IMR-90 (cell line): ENCODE data around the gene ZNF20. TPM values are rescaled to one million over a fixed set of nuclear protein-coding genes. Genes with fewer than 3 reads are reported as not detected.

ENCODE experiments used
- ATAC-seq: fragments of 200-7000 bp; cut with Tn5 transposase; 2 replicates; pipeline ENCODE4 v1.9.1; 2020; ENCODE audit warnings: low read depth, mild to moderate bottlenecking, moderate library complexity
- Bru-seq: library from RNA; stranded (reverse); fragments of 400-500 nt; gene quantifications from one replicate; lab custom pipeline; 2021; lab: Mats Ljungman, UMichigan
- BruChase-seq, 2 experiments: library from RNA; stranded (reverse); fragments of 400-500 nt; gene quantifications; one replicate each; lab custom pipeline; 2021; lab: Mats Ljungman, UMichigan
- BruUV-seq: library from RNA; stranded (reverse); fragments of 400-500 nt; replicated peaks from 2 replicates; lab custom pipeline; 2021; lab: Mats Ljungman, UMichigan
- CTCF ChIA-PET: fragments of 300-600 bp; formaldehyde crosslinking; extraction: SDS; loops from one replicate; lab custom pipeline; 2021; ENCODE audit warnings: antibody characterized with exemption; lab: Yijun Ruan, JAX
- POLR2A ChIA-PET: fragments of 300-600 bp; sonication (Branson Sonifier 250); formaldehyde crosslinking; loops from one replicate; lab custom pipeline; 2022; ENCODE audit warnings: antibody characterized with exemption; ENCODE audit not compliant: unreplicated experiment; lab: Charles Lee
- DNase-seq: peaks from one replicate; pipeline ENCODE4 v3.0.0; 2013
- H2AFZ ChIP-seq: replicated peaks from 2 replicates; pipeline ENCODE3; 2013; ENCODE audit warnings: low read length, mild to moderate bottlenecking; ENCODE audit not compliant: poor library complexity
- H2AK5ac ChIP-seq: 2 replicates; pipeline ENCODE4 v1.6.1; 2013; ENCODE audit warnings: low read depth, low read length, inconsistent platforms
- H2AK9ac ChIP-seq: replicated peaks from 2 replicates; pipeline ENCODE3; 2013; ENCODE audit warnings: mild to moderate bottlenecking, low read depth, low read length, moderate library complexity; ENCODE audit not compliant: poor library complexity
- H2BK120ac ChIP-seq: 2 replicates; pipeline ENCODE4 v1.6.1; 2013; ENCODE audit warnings: low read depth, low read length, inconsistent platforms
- H2BK15ac ChIP-seq: 3 replicates; pipeline ENCODE4 v1.6.1; 2013; ENCODE audit warnings: low read depth, low read length, inconsistent platforms
- H2BK20ac ChIP-seq: 2 replicates; pipeline ENCODE4 v1.6.1; 2013; ENCODE audit warnings: low read depth, mild to moderate bottlenecking, inconsistent platforms, low read length, moderate library complexity
- H2BK5ac ChIP-seq: 2 replicates; pipeline ENCODE4 v1.6.1; 2013; ENCODE audit warnings: mild to moderate bottlenecking, low read depth, low read length, inconsistent platforms; ENCODE audit not compliant: poor library complexity, severe bottlenecking
- H3K14ac ChIP-seq: replicated peaks from 2 replicates; pipeline ENCODE4 v1.6.1; 2013; ENCODE audit warnings: low read depth, low read length, inconsistent platforms
- H3K18ac ChIP-seq: 2 replicates; pipeline ENCODE4 v1.6.1; 2013; ENCODE audit warnings: low read depth, low read length, control low read depth
- H3K23ac ChIP-seq: 2 replicates; pipeline ENCODE4 v1.6.1; 2013; ENCODE audit warnings: low read depth, low read length, inconsistent platforms
- H3K27ac ChIP-seq: 2 replicates; pipeline ENCODE4 v1.5.1; 2013; ENCODE audit warnings: mild to moderate bottlenecking, control low read depth, low read length; ENCODE audit not compliant: insufficient read depth
- H3K27me3 ChIP-seq: 2 replicates; pipeline ENCODE4 v1.6.1; 2013; ENCODE audit warnings: low read length; ENCODE audit not compliant: control insufficient read depth, insufficient read depth
- H3K36me3 ChIP-seq: 2 replicates; pipeline ENCODE4 v1.6.1; 2013; ENCODE audit warnings: low read length, mixed read lengths; ENCODE audit not compliant: control insufficient read depth, insufficient read depth
- H3K4ac ChIP-seq: 2 replicates; pipeline ENCODE4 v1.6.1; 2013; ENCODE audit warnings: low read depth, low read length, inconsistent platforms
- H3K4me1 ChIP-seq: 2 replicates; pipeline ENCODE4 v1.6.1; 2013; ENCODE audit warnings: low read length, mixed read lengths; ENCODE audit not compliant: control insufficient read depth, insufficient read depth
- H3K4me2 ChIP-seq: 2 replicates; pipeline ENCODE4 v1.6.1; 2013; ENCODE audit warnings: low read depth, mild to moderate bottlenecking, control low read depth, low read length, moderate library complexity
- H3K4me3 ChIP-seq: 2 replicates; pipeline ENCODE4 v1.5.1; 2013; ENCODE audit warnings: low read depth, mild to moderate bottlenecking, control low read depth, low read length, moderate library complexity; ENCODE audit not compliant: insufficient read depth
- H3K56ac ChIP-seq: 2 replicates; pipeline ENCODE4 v1.6.1; 2013; ENCODE audit warnings: low read length, inconsistent platforms; ENCODE audit not compliant: insufficient read depth; ENCODE audit errors: extremely low read depth
- H3K79me1 ChIP-seq, 2 experiments: 2 replicates each; pipeline ENCODE4 v1.6.1; 2013; ENCODE audit warnings: low read length in 2 of 2, inconsistent platforms in 1 of 2, low read depth in 1 of 2
- H3K9ac ChIP-seq: 2 replicates; pipeline ENCODE4 v1.6.1; 2013; ENCODE audit warnings: low read depth, low read length, control low read depth
- H3K9me1 ChIP-seq: 2 replicates; pipeline ENCODE4 v1.6.1; 2013; ENCODE audit warnings: low read length, inconsistent platforms; ENCODE audit not compliant: insufficient read depth
- H3K9me3 ChIP-seq: 2 replicates; pipeline ENCODE4 v1.6.1; 2013; ENCODE audit warnings: low read length; ENCODE audit not compliant: control insufficient read depth, insufficient read depth
- H4K20me1 ChIP-seq: 2 replicates; pipeline ENCODE4 v1.6.1; 2013; ENCODE audit warnings: low read length, inconsistent platforms; ENCODE audit not compliant: insufficient read depth
- H4K5ac ChIP-seq: 2 replicates; pipeline ENCODE4 v1.6.1; 2013; ENCODE audit warnings: mild to moderate bottlenecking, low read depth, low read length, control low read depth
- H4K8ac ChIP-seq, 2 experiments: 2 replicates each; pipeline ENCODE4 v1.6.1; 2013; ENCODE audit warnings: low read depth in 2 of 2, low read length in 2 of 2, control low read depth in 1 of 2, inconsistent platforms in 1 of 2
- H4K91ac ChIP-seq: 2 replicates; pipeline ENCODE4 v1.6.1; 2013; ENCODE audit warnings: low read depth, low read length, inconsistent platforms; ENCODE audit not compliant: insufficient read depth
- BHLHE40 ChIP-seq: fragments of 150-350 bp; IDR thresholded peaks from 2 replicates; pipeline ENCODE4 v1.6.1; 2016; ENCODE audit warnings: mild to moderate bottlenecking, low read depth, low read length
- CEBPB ChIP-seq: IDR thresholded peaks from 2 replicates; pipeline ENCODE4 v1.6.1; 2012; ENCODE audit warnings: low read depth, low read length, improper control_type of control experiment
- ELK1 ChIP-seq: fragments of 150-350 bp; IDR thresholded peaks from 2 replicates; pipeline ENCODE4 v1.6.1; 2016; ENCODE audit warnings: low read depth, mild to moderate bottlenecking, low read length, moderate library complexity, borderline replicate concordance
- MAFK ChIP-seq: IDR thresholded peaks from 2 replicates; pipeline ENCODE4 v1.6.1; 2012; ENCODE audit warnings: low read depth, low read length, improper control_type of control experiment
- MAZ ChIP-seq: IDR thresholded peaks from 2 replicates; pipeline ENCODE4 v1.6.1; 2012; ENCODE audit warnings: low read depth, mild to moderate bottlenecking, low read length, improper control_type of control experiment, moderate library complexity, borderline replicate concordance
- MXI1 ChIP-seq: IDR thresholded peaks from 2 replicates; pipeline ENCODE4 v1.6.1; 2012; ENCODE audit warnings: low read depth, mild to moderate bottlenecking, low read length, moderate library complexity, borderline replicate concordance
- POLR2A ChIP-seq: IDR thresholded peaks from 2 replicates; pipeline ENCODE4 v1.6.1; 2012; ENCODE audit warnings: mild to moderate bottlenecking, low read depth, low read length
- SMC3 ChIP-seq: fragments of 150-350 bp; IDR thresholded peaks from 2 replicates; pipeline ENCODE4 v1.6.1; 2016; ENCODE audit warnings: low read depth, mild to moderate bottlenecking, antibody characterized with exemption, low read length, moderate library complexity
- WGBS, 2 experiments: methylation state at CpG; one replicate each; pipeline versions ENCODE4 v1.1.5 to v1.1.7; 2013; ENCODE audit warnings: missing lambda C conversion rate in 2 of 2; ENCODE audit not compliant: insufficient read length in 1 of 2; ENCODE audit errors: extremely low coverage in 2 of 2; 5-methylcytosine and 5-hydroxymethylcytosine counted together
- dilution Hi-C: fragments of 300-500 bp; cut with HindIII; formaldehyde crosslinking; loops from one replicate; pipeline ENCODE4 v1.14.3; 2018; ENCODE audit warnings: low sequenced_read_pairs; ENCODE audit not compliant: unreplicated experiment
- in situ Hi-C: fragments of 300-500 bp; cut with MboI; formaldehyde crosslinking; loops from 3 replicates; pipeline ENCODE4 v1.14.3; 2019; ENCODE audit warnings: low sequenced_read_pairs, inconsistent platforms, mixed read lengths
- intact Hi-C: fragments of 100-400 bp; cut with micrococcal nuclease; formaldehyde crosslinking; loops from 2 replicates; pipeline ENCODE4 v1.10.0; 2022
- long read RNA-seq: library from polyadenylated mRNA; unstranded; transcript quantifications from one replicate; pipeline ENCODE4 v2.0.0, GENCODE V29; 2021; ENCODE audit not compliant: unreplicated experiment
- polyA plus RNA-seq, 3 experiments: library from polyadenylated mRNA; depleted of rRNA; stranded (reverse); fragments of >200 nt; gene quantifications; 2 replicates each; pipeline ENCODE4 v1.2.3, GENCODE V29; 2012; ENCODE audit warnings: low replicate concordance in 1 of 3
- total RNA-seq: library from RNA; depleted of rRNA; stranded (reverse); fragments of >200 nt; gene quantifications from 2 replicates; pipeline ENCODE4 v1.2.3, GENCODE V29; 2012; rRNA removed
- TF ChIP-seq, protein P1 (sequence below): conservative IDR thresholded peaks from 2 replicates; pipeline ENCODE4 v1.5.1; 2012; ENCODE audit warnings: mild to moderate bottlenecking, low read depth, low read length, improper control_type of control experiment

ZNF20 gene
- total RNA-seq (7.8 and 7.9 TPM in 2 replicates), polyA plus RNA-seq (2012; rRNA removed) (1.8 and 2.1 TPM in 2 replicates), Bru-seq, nascent RNA (percentile 27 among the genes with signal in this experiment), BruChase-seq, experiment 1, labeled RNA remaining after a 6-hour chase (percentile 33 among the genes with signal in this experiment), BruChase-seq, experiment 2, labeled RNA remaining after a 2-hour chase (percentile 27 among the genes with signal in this experiment)
- 0.41 and 0.71 TPM in 2 replicates for polyA plus RNA-seq (2012; cell fraction: cytosol; rRNA removed)
- polyA plus RNA-seq (2012; cell fraction: nucleus; rRNA removed; ENCODE audit: low replicate concordance) = 1.1 and 2.3 TPM in 2 replicates
- long read RNA-seq, partial matches to known transcripts = 0 of 5 reads
- long read RNA-seq, other reads (novel, unspliced or antisense) = 2 of 5 reads

DNA sequence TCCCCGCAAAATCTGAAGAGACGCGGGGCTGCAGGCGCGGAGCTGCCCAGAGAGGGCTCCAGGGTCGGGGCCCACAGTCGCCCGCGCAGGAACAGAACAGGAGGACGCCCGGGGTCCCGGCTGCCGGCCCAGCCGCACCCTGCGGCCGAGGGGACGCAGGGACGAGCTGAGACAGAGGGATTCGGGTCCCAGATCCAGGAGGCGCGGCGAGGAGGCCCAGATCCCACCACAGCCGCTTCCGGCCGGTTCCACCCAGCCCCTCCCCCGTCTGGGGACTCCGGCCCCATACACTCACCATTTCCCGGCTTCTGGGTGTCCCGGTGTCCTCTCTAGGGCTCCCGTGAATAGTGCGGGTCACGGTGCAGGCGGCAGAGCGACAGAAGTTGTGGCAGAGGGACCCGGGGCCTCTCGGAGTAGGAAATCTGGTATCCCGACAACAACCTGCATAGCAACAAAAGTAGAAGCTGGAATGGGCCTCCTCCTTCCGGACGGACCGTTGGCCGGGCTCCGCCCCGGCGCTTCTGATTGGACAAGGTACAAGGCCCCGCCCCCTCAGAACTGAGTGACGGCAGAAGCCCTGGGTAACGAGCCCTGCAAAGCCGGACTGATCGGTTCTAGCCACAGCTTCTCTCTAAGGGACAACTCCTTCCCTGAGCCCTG, at the start of gene ZNF20:
Gene ZNF20 (minus strand): TSS at position 466 of the 660 bp plus-strand sequence. CDS start 168 bp downstream, at position 298.
- Histone ChIP-seq H2BK120ac (no peak within 1 kb of the TSS), H3K9me1 (no peaks in the 10 kb centered on the region), H2BK20ac (no peak within 1 kb of the TSS), H3K9me3 (peaks cover 16% of the 10 kb centered on the region), H3K18ac (no peak within 1 kb of the TSS; the same call in 1 of the 2 replicates), H2AK9ac (peak within 1 kb of the TSS; percentile 85), H3K36me3 (peaks cover 23% of the 10 kb centered on the region), H2AK5ac (peak within 1 kb of the TSS; percentile 6; the same call in 1 of the 2 replicates), H3K27me3 (no peaks in the 10 kb centered on the region), H3K9ac (peak within 1 kb of the TSS; percentile 71), H3K23ac (0 out of 2 replicates have a peak within 1 kb of the TSS, but pooled peaks have one; percentile 25), H4K91ac (no peak within 1 kb of the TSS), H3K4me1 (peaks cover 3% of the 10 kb centered on the region; the same call in 1 of the 2 replicates), H2BK15ac (no peak within 1 kb of the TSS), H3K56ac (peak within 1 kb of the TSS; percentile 7), H4K8ac (peak within 1 kb of the TSS in 1 of 2 experiments; percentile 70; a peak in 2 of 4 replicates), H3K4me2 (peak within 1 kb of the TSS; percentile 96), H3K27ac (peak within 1 kb of the TSS; percentile 82), H3K79me1 (peaks cover 16 to 21% of the 10 kb centered on the region in 2 experiments), H4K20me1 (0 out of 2 replicates have a peak, but pooled peaks cover 2% of the 10 kb centered on the region), H3K4ac (peak within 1 kb of the TSS; percentile 30; the same call in 1 of the 2 replicates), H4K5ac (no peak within 1 kb of the TSS), H2BK5ac (peak within 1 kb of the TSS; percentile 60), H3K14ac (0 out of 2 replicates have a peak within 1 kb of the TSS, but pooled peaks have one; percentile 30), H3K4me3 (peak within 1 kb of the TSS; percentile 96), H2AFZ (peak within 1 kb of the TSS; percentile 96)
- ATAC-seq (peak; percentile 98), DNase-seq (peak; percentile 91)
- 8% methylated on average over 7 of the region's 49 CpGs; no CpG with 5 or more reads in 1 of the 2 experiments for WGBS, 2 experiments
- no TSS peak for BruUV-seq
- intact Hi-C loops (loop anchor here (1.0 to 5.0 kb wide), 4 partner anchors 81 to 438 kb away; no protein-coding TSS in a partner anchor), in situ Hi-C loops (loop anchor here (5.0 kb wide), 2 partner anchors 83 to 258 kb away; no protein-coding TSS in a partner anchor), dilution Hi-C loops (no loop called here)
- TF ChIP-seq POLR2A = peak; percentile 66
- TF ChIP-seq MAFK = no peak
- no peak for TF ChIP-seq SMC3
- peak; percentile 9; the same call in 1 of the 2 replicates for TF ChIP-seq MXI1
- no peak for TF ChIP-seq ELK1
- TF ChIP-seq, protein P1, sequence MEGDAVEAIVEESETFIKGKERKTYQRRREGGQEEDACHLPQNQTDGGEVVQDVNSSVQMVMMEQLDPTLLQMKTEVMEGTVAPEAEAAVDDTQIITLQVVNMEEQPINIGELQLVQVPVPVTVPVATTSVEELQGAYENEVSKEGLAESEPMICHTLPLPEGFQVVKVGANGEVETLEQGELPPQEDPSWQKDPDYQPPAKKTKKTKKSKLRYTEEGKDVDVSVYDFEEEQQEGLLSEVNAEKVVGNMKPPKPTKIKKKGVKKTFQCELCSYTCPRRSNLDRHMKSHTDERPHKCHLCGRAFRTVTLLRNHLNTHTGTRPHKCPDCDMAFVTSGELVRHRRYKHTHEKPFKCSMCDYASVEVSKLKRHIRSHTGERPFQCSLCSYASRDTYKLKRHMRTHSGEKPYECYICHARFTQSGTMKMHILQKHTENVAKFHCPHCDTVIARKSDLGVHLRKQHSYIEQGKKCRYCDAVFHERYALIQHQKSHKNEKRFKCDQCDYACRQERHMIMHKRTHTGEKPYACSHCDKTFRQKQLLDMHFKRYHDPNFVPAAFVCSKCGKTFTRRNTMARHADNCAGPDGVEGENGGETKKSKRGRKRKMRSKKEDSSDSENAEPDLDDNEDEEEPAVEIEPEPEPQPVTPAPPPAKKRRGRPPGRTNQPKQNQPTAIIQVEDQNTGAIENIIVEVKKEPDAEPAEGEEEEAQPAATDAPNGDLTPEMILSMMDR = no peak
- TF ChIP-seq MAZ = peak; percentile 26; the same call in 1 of the 2 replicates
- no peak for TF ChIP-seq BHLHE40
- no peak for TF ChIP-seq CEBPB
- ChIA-PET CTCF (interaction anchor here (0.8 to 2.4 kb wide), 7 partner anchors 16 to 342 kb away, joined by 3 to 22 read pairs (median 6); partner anchors contain the start of gene ZNF625), POLR2A (interaction anchor here (0.8 kb wide), 1 partner anchor 10 kb away, joined by 3 read pairs; no protein-coding TSS in a partner anchor)
